ENCODE data around the gene METTL23. TPM values are rescaled to one million over a fixed set of nuclear protein-coding genes. Genes with fewer than 3 reads are reported as not detected.
A peak's percentile ranks its signal among the peaks of the same experiment; 100 is the strongest.
"Not testable (repeated sequence)": the region's sequence is repeated elsewhere in the genome, so short reads cannot be mapped to it uniquely, and the experiment has no call there.

Gene METTL23
- total and polyA plus RNA-seq, 12 donors = 18.0 to 41.8 (median 24.7) TPM

- intact Hi-C loops (cut with DNase I) = loop anchor here in 2 of 10 donors (10.0 kb wide), 2 partner anchors 46 to 176 kb away; partner anchors contain the start of gene PRCD (in 1 of the 2)
Observed at GRCh38 chr17:76720941-76721340, 5.7 kb upstream of the METTL23 start.

GRCh38 chr17:76721463-76721862, 5.2 kb upstream of the METTL23 start:
- Histone ChIP-seq H3K4me1 (peaks cover 14 to 66% (median 59%) of the 10 kb centered on the region in 9 donors), H3K27ac (peak overlapping the region in 7 of 10 donors; percentile 15 to 58 (median 39)), H3K9me3 (no peaks in the 10 kb centered on the region), H3K27me3 (no peaks in the 10 kb centered on the region), H3K36me3 (peaks cover 0 to 90% (median 76%) of the 10 kb centered on the region in 9 donors), H3K4me3 (no peak overlapping the region)
- DNase-seq (no peak), ATAC-seq (no peak)
- WGBS, 2 donors = 74 to 75% methylated on average over 10 of the region's 10 CpGs
- intact Hi-C loops (cut with DNase I) = loop anchor here in 2 of 10 donors (10.0 kb wide), 2 partner anchors 47 to 177 kb away; partner anchors contain the start of gene PRCD (in 1 of the 2)
- TF ChIP-seq CTCF (IDR thresholded peaks at IDR 0.05) = no peak

More at GRCh38 chr17:76720941-76721340, 5.7 kb upstream of the METTL23 start:
- Histone ChIP-seq H3K9me3 (no peaks in the 10 kb centered on the region), H3K36me3 (peaks cover 0 to 95% (median 76%) of the 10 kb centered on the region in 9 donors), H3K27ac (peak overlapping the region in 6 of 10 donors; percentile 20 to 58 (median 42)), H3K4me1 (peaks cover 19 to 71% (median 64%) of the 10 kb centered on the region in 9 donors), H3K27me3 (no peaks in the 10 kb centered on the region), H3K4me3 (no peak overlapping the region)
- TF ChIP-seq CTCF (IDR thresholded peaks at IDR 0.05) = no peak
- ATAC-seq = peak in 2 of 8 donors; percentile 6 to 30
- no peak for DNase-seq
- WGBS, 2 donors = 67 to 86% methylated on average over 9 of the region's 9 CpGs

GRCh38 chr17:76722279-76722678, 4.4 kb upstream of the METTL23 start:
- intact Hi-C loops (cut with DNase I) = loop anchor here in 2 of 10 donors (10.0 kb wide), 2 partner anchors 47 to 177 kb away; partner anchors contain the start of gene PRCD (in 1 of the 2)
- no peak for TF ChIP-seq CTCF (IDR thresholded peaks at IDR 0.05)
- WGBS, 2 donors = 93 to 94% methylated on average over 8 of the region's 8 CpGs
- Histone ChIP-seq H3K9me3 (no peaks in the 10 kb centered on the region), H3K4me1 (peaks cover 9 to 60% (median 52%) of the 10 kb centered on the region in 9 donors), H3K36me3 (peaks cover 0 to 82% (median 71%) of the 10 kb centered on the region in 9 donors), H3K27ac (peak overlapping the region in 1 of 10 donors; percentile 15), H3K27me3 (no peaks in the 10 kb centered on the region), H3K4me3 (no peak overlapping the region)
- DNase-seq (no peak), ATAC-seq (no peak)

- not testable (repeated sequence) for ATAC-seq, H3K27ac ChIP-seq, H3K9me3 ChIP-seq, DNase-seq, H3K27me3 ChIP-seq, H3K4me3 ChIP-seq
- H3K36me3 ChIP-seq = peaks cover 0 to 75% (median 66%) of the 10 kb centered on the region in 9 donors
- 92 to 97% methylated on average over 8 of the region's 8 CpGs for WGBS, 2 donors
- H3K4me1 ChIP-seq = peaks cover 13 to 63% (median 56%) of the 10 kb centered on the region in 9 donors
- intact Hi-C loops (cut with DNase I) = loop anchor here in 2 of 10 donors (10.0 kb wide), 2 partner anchors 48 to 178 kb away; partner anchors contain the start of gene PRCD (in 1 of the 2)
Observed at GRCh38 chr17:76722977-76723376, 3.7 kb upstream of the METTL23 start.

DNA sequence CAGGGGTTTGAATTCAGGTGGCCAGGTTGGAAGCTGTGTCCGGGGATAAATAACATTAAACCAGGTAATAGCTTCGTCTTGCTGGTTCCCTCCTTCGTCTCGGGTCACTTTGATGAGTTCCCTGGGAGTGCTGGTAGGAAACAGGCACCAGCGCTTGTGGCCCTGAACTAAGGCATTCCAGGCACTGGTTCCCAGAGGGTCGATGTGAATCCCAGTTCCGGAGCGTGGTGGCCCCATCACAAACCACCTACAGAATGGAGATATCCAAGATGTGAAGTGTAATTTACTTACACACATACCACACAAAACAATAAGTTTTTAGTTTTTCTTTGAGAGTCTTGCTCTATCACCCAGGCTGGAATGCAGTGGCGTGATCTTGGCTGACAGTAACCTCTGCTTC, 2.8 kb upstream of the METTL23 start:
- peak overlapping the region in 2 of 10 donors; percentile 87 to 96 for H3K4me3 ChIP-seq
- 93 to 97% methylated on average over 9 of the region's 9 CpGs for WGBS, 2 donors
- H3K27ac ChIP-seq = no peak overlapping the region
- ATAC-seq = no peak
- H3K36me3 ChIP-seq = peaks cover 0 to 67% (median 58%) of the 10 kb centered on the region in 9 donors
- no peak for TF ChIP-seq CTCF (IDR thresholded peaks at IDR 0.05)
- DNase-seq = no peak
- intact Hi-C loops (cut with DNase I) = loop anchor here in 2 of 10 donors (10.0 kb wide), 2 partner anchors 49 to 179 kb away; partner anchors contain the start of gene PRCD (in 1 of the 2)
- no peaks in the 10 kb centered on the region for H3K9me3 ChIP-seq
- peaks cover 13 to 71% (median 60%) of the 10 kb centered on the region in 9 donors for H3K4me1 ChIP-seq
- no peaks in the 10 kb centered on the region for H3K27me3 ChIP-seq
